MCF 10A (cell line): ENCODE data around the gene SLC9C1. TPM values are rescaled to one million over a fixed set of nuclear protein-coding genes. Genes with fewer than 3 reads are reported as not detected.

Source experiments
- BruUV-seq: library from RNA; stranded (reverse); fragments of 400-500 nt; replicated peaks from 2 replicates; lab custom pipeline; 2021; lab: Mats Ljungman, UMichigan
- CTCF ChIA-PET: fragments of 300-600 bp; sonication (Branson Sonifier 250); formaldehyde crosslinking; extraction: SDS; loops from one replicate; lab custom pipeline; 2021; ENCODE audit warnings: antibody characterized with exemption, inconsistent platforms; lab: Yijun Ruan, JAX
- POLR2A ChIA-PET: fragments of 300-600, 350-650 bp; sonication (Branson Sonifier 250); formaldehyde crosslinking; extraction: SDS; loops from one replicate; lab custom pipeline; 2020; ENCODE audit warnings: antibody characterized with exemption, inconsistent platforms; lab: Yijun Ruan, JAX
- DNase-seq: peaks from one replicate; pipeline ENCODE4 v3.0.0-alpha.2; 2018; ENCODE audit not compliant: unreplicated experiment
- H3K27ac Mint-ChIP-seq: one replicate; pipeline ENCODE4 v1.8.0; 2022; ENCODE audit warnings: mild to moderate bottlenecking, low read depth, mixed read lengths; ENCODE audit not compliant: unreplicated experiment
- H3K27me3 Mint-ChIP-seq: one replicate; pipeline ENCODE4 v1.8.0; 2022; ENCODE audit warnings: mixed read lengths; ENCODE audit not compliant: insufficient read depth, unreplicated experiment
- H3K36me3 Mint-ChIP-seq: one replicate; pipeline ENCODE4 v1.8.0; 2022; ENCODE audit warnings: mild to moderate bottlenecking, moderate library complexity, mixed read lengths; ENCODE audit not compliant: insufficient read depth, unreplicated experiment
- H3K4me1 Mint-ChIP-seq: one replicate; pipeline ENCODE4 v1.8.0; 2022; ENCODE audit warnings: mixed read lengths; ENCODE audit not compliant: insufficient read depth, unreplicated experiment
- H3K4me3 Mint-ChIP-seq: one replicate; pipeline ENCODE4 v1.8.0; 2022; ENCODE audit warnings: mild to moderate bottlenecking, moderate library complexity, mixed read lengths; ENCODE audit not compliant: unreplicated experiment
- H3K9me3 Mint-ChIP-seq: one replicate; pipeline ENCODE4 v1.8.0; 2022; ENCODE audit warnings: mixed read lengths; ENCODE audit not compliant: unreplicated experiment
- intact Hi-C: fragments of 100-400 bp; cut with micrococcal nuclease; formaldehyde crosslinking; loops from 2 replicates; pipeline ENCODE4 v1.14.1; 2022
- total RNA-seq: library from RNA; stranded (reverse); gene quantifications from 2 replicates; pipeline ENCODE4 v1.2.3, GENCODE V29; 2022
- TF ChIP-seq, protein P1 (sequence below): fragments of 200-600 bp; IDR thresholded peaks from one replicate; pipeline ENCODE4 v1.8.0; 2022; ENCODE audit warnings: antibody characterized with exemption, mild to moderate bottlenecking; ENCODE audit not compliant: unreplicated experiment

The SLC9C1 gene
- total RNA-seq, 1 experiment from 2014 or later: not detected

DNA sequence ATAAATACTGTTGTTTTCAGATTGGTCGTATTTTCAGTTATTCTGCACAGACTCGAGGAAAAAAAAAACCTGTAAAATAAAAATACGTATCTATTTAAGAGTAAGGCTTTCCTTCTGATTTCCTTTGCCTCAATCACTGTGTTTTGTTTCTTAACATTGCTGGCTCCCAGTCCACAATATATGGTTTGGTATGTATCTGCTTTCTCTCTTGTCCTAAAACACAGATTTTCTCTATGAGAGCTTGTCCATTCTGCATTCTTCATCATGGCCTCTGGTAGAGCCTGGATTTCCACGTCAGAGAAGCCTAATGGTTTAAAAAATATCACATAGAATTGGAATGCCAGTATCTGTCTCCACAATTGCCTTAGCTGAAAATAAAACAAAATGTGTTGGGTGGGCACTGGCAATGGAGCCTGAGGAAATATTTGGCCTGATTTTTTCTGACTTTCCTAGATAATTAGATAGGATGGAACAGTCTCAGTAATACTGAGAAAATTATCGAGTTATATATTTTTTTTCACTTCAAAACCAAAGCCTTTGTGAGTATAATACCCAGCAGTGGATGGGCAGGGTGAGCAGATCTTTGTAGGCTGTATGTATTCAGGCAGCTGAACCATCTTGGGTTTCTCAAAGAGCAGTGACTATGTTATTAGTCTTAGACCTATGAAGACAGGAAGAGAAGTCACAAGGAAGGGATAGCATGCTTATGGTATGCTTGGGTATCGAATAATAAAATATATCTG, 40.8 kb upstream of the SLC9C1 start:
- POLR2A ChIA-PET: no interaction called here
- TF ChIP-seq, protein P1, sequence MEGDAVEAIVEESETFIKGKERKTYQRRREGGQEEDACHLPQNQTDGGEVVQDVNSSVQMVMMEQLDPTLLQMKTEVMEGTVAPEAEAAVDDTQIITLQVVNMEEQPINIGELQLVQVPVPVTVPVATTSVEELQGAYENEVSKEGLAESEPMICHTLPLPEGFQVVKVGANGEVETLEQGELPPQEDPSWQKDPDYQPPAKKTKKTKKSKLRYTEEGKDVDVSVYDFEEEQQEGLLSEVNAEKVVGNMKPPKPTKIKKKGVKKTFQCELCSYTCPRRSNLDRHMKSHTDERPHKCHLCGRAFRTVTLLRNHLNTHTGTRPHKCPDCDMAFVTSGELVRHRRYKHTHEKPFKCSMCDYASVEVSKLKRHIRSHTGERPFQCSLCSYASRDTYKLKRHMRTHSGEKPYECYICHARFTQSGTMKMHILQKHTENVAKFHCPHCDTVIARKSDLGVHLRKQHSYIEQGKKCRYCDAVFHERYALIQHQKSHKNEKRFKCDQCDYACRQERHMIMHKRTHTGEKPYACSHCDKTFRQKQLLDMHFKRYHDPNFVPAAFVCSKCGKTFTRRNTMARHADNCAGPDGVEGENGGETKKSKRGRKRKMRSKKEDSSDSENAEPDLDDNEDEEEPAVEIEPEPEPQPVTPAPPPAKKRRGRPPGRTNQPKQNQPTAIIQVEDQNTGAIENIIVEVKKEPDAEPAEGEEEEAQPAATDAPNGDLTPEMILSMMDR: no peak

DNA sequence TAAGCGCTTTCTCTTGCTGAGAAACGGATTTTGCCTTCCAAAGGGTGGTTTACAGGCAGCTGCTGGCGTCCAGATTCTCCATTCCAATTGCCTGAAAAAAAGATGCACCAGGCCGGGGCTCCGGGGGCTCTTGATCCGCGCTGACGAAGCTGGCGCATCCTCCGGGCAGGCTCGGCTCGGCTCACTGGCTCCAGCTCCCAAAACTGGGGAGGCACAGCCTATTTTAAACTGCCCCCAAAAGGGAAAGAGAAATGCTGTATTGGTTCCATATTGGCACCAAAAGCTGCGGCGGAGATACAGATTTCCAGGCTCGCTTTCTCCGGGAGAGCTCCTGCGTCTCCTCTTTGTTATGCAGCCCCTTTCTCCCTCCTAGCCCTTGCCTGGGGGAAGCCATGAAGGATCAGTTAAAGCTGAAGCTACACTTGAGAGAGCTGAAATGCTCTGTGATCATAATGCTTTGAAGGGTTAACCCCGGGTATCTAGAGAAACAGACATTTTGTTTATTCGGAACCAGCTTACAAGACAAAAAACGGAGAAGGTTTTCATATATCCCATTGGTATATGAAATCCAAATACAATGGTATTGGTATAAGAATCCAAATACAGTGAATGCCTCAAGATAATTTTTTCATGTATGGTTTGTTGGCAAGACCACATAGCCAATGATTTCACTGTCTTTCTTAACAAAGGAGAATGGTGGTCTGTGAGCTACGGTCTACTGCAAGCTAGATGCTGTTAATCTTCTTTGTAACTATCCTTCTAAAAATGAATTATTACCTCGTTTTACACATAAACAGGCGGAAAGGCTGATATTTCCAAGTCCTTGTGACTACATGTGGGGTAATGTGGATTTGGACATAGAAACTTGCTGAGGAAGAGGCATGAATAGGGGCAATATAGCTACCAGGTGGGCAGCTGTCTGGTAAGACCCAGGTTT, 39.6 kb upstream of the SLC9C1 start:
- intact Hi-C loops: no loop called here

More for the DNA sequence above, 40.8 kb upstream of the SLC9C1 start:
- H3K27ac Mint-ChIP-seq: no peak overlapping the region
- no peaks in the 10 kb centered on the region for H3K9me3 Mint-ChIP-seq
- no peaks in the 10 kb centered on the region for H3K36me3 Mint-ChIP-seq
- no peak for DNase-seq
- CTCF ChIA-PET: interaction anchor here (0.6 to 2.4 kb wide), 6 partner anchors 10 to 223 kb away, joined by 3 to 13 read pairs (median 4); partner anchors contain the start of genes BTLA and SLC9C1
- intact Hi-C loops: no loop called here
- H3K4me3 Mint-ChIP-seq: no peak overlapping the region
- H3K4me1 Mint-ChIP-seq: no peaks in the 10 kb centered on the region
- no TSS peak for BruUV-seq
- H3K27me3 Mint-ChIP-seq: no peaks in the 10 kb centered on the region

DNA sequence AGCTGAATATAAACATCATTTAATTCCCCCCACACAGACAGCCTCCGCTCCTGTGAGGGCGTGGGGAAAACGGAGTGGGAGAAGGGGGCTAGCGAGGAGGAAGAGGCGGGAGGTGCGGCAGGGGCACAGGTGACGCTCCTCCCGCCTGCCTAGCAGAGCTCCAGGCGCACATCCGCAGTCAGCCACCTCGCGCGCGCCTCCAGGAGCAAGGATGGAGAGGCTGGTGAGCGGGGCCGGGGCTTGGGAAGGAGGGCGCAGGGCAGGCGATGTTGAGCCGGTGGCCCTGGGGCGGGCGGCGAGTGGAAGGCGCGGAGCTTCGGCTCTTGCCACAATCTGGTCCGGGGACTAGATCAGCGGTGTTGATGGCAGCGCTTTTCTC, 39.0 kb upstream of the SLC9C1 start, which contains the start of gene CD200:
TSS of gene CD200 (plus strand) at position 155 of the 379 bp plus-strand sequence. CDS start at position 212, 57 bp downstream.
- TF ChIP-seq, protein P1: no peak
- Mint-ChIP-seq H3K36me3 (no peaks in the 10 kb centered on the region), H3K27ac (no peak within 1 kb of the TSS), H3K27me3 (no peaks in the 10 kb centered on the region), H3K9me3 (no peaks in the 10 kb centered on the region), H3K4me3 (peak within 1 kb of the TSS; percentile 73), H3K4me1 (no peaks in the 10 kb centered on the region)
- CTCF ChIA-PET: interaction anchor here (0.6 to 2.4 kb wide), 14 partner anchors 10 to 668 kb away, joined by 3 to 13 read pairs (median 4); partner anchors contain the start of gene SLC9C1
- BruUV-seq: no TSS peak
- intact Hi-C loops: no loop called here
- POLR2A ChIA-PET: interaction anchor here (0.6 to 0.7 kb wide), 2 partner anchors 19 to 37 kb away, joined by 3 read pairs; no protein-coding TSS in a partner anchor
- peak; percentile 13 for DNase-seq

More for the DNA sequence above, 39.6 kb upstream of the SLC9C1 start:
- no peaks in the 10 kb centered on the region for H3K36me3 Mint-ChIP-seq
- POLR2A ChIA-PET: interaction anchor here (0.7 kb wide), 1 partner anchor 38 kb away, joined by 3 read pairs; no protein-coding TSS in a partner anchor
- H3K4me1 Mint-ChIP-seq: no peaks in the 10 kb centered on the region
- no peak overlapping the region for H3K27ac Mint-ChIP-seq
- TF ChIP-seq, protein P1: no peak
- CTCF ChIA-PET: interaction anchor here (0.6 to 2.4 kb wide), 11 partner anchors 9 to 667 kb away, joined by 3 to 13 read pairs (median 4); partner anchors contain the start of gene SLC9C1
- no TSS peak for BruUV-seq
- H3K27me3 Mint-ChIP-seq: no peaks in the 10 kb centered on the region
- DNase-seq: no peak
- peak overlapping the region; percentile 73 for H3K4me3 Mint-ChIP-seq
- no peaks in the 10 kb centered on the region for H3K9me3 Mint-ChIP-seq
